OCI-M2 (cell line): Measurements from ENCODE around the gene PCMTD2.

Source experiments
- DNase-seq: peaks from one replicate; lab custom pipeline; 2025; ENCODE audit not compliant: unreplicated experiment; lab: John Stamatoyannopoulos, UW

The PCMTD2 gene

GRCh38 chr20:64255361-64256281, at the start of gene PCMTD2:
PCMTD2 (plus strand) TSS chr20:64255748; CDS start chr20:64259966, 4,218 bp downstream.
- DNase-seq = peak; percentile 85

GRCh38 chr20:64206614-64207013, 48.9 kb upstream of the PCMTD2 start:
- no peak for DNase-seq

- no peak for DNase-seq
Measured at GRCh38 chr20:64207641-64208590, 47.6 kb upstream of the PCMTD2 start.

- DNase-seq = no peak
Measured at GRCh38 chr20:64209148-64209547, 46.4 kb upstream of the PCMTD2 start.

GRCh38 chr20:64210656-64211369, 44.7 kb upstream of the PCMTD2 start:
- no peak for DNase-seq

- DNase-seq = no peak
Measured at GRCh38 chr20:64211874-64212658, 43.5 kb upstream of the PCMTD2 start.

GRCh38 chr20:64212755-64213154, 42.8 kb upstream of the PCMTD2 start:
- DNase-seq = no peak

GRCh38 chr20:64214113-64214512, 41.4 kb upstream of the PCMTD2 start:
- DNase-seq = no peak

- no peak for DNase-seq
Measured at GRCh38 chr20:64214952-64215351, 40.6 kb upstream of the PCMTD2 start.

GRCh38 chr20:64216036-64216435, 39.5 kb upstream of the PCMTD2 start:
- no peak for DNase-seq

- no peak for DNase-seq
Measured at GRCh38 chr20:64216910-64217309, 38.6 kb upstream of the PCMTD2 start.

- DNase-seq = no peak
Measured at GRCh38 chr20:64217539-64218221, 37.9 kb upstream of the PCMTD2 start.

- no peak for DNase-seq
Measured at GRCh38 chr20:64219202-64219601, 36.3 kb upstream of the PCMTD2 start.

- no peak for DNase-seq
Measured at GRCh38 chr20:64219730-64220129, 35.8 kb upstream of the PCMTD2 start.

- no peak for DNase-seq
Measured at GRCh38 chr20:64220420-64220819, 35.1 kb upstream of the PCMTD2 start.

- no peak for DNase-seq
Measured at GRCh38 chr20:64220891-64221527, 34.5 kb upstream of the PCMTD2 start.

- DNase-seq = no peak
Measured at GRCh38 chr20:64222291-64222735, 33.2 kb upstream of the PCMTD2 start.

GRCh38 chr20:64222851-64223525, 32.6 kb upstream of the PCMTD2 start:
- DNase-seq = no peak
